GM21381 (cell line): Measurements from ENCODE around the gene KCTD12.
A peak's percentile ranks its signal among the peaks of the same experiment; 100 is the strongest.
"Not testable (repeated sequence)": the region's sequence is repeated elsewhere in the genome, so short reads cannot be mapped to it uniquely, and the experiment has no call there.

Experiments
- ATAC-seq: cut with Tn5 transposase; IDR thresholded peaks from one replicate; pipeline ENCODE4 v1.9.1; 2021; ENCODE audit warnings: mild to moderate bottlenecking, moderate library complexity; ENCODE audit not compliant: unreplicated experiment

Gene KCTD12

DNA sequence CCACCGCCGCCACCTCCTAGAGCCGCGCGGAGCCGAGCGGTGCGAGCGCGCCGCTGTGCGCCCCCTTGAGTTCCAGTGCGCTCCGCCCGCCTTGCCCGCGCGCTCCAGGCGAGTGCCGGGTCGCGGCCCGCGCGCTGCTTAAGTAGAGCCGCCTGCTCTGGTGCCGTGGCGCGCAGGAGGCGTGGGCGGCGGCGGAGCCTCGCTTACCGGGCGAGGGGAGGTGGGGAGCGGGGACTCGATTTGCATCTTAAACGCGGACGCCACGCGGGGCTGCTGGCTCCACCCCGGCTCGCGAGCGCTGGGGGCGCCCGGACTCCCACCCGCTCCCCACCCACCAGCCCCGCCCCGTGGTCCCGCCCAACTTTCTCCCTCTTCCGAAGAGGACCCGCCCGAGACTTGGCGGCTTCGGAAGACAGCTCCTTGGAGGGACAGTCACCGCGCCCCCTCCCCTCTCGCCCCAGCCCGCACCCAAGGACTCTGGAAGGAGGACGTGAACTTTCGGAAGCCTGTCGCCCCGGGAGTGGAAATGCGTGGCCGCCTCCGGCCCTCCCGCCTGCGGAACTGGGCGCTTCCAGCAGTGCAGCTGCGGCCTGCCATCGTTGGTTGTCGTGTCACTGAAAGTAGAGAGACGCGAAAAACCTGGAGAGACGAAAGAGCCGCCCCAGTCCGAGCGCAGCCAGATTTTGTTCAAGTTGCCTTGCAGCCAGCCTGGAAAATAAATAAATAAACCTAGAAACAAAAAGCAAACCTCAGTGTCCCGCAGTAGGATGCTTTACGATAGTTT is at the start of gene KCTD12:
KCTD12 (minus strand) TSS at position 114 of the 784 bp plus-strand sequence. CDS start 257 bp downstream, outside the sequence.
- ATAC-seq: peak; percentile 65

GRCh38 chr13:76934671-76935070 is 48.5 kb upstream of the KCTD12 start:
- no peak for ATAC-seq

DNA sequence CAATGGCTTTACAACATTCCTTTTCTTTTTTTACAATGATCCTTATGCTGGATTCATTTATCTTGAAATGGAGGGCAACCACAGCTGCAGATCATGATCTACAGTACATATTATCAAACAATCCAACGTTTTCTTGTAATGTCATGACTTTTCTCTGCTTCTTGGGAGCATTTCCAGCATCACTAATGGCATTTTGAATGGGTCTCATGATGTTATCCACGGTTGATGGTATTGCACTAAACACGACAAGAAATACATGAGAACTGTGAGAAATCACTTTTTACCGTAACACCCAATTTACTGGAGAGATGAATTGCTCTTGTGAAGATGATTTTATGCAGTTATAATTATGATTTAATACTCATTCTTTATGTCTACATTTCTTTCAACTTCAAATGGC is 45.9 kb upstream of the KCTD12 start:
- no peak for ATAC-seq

- no peak for ATAC-seq
Measured at GRCh38 chr13:76929851-76930374, 43.7 kb upstream of the KCTD12 start.

GRCh38 chr13:76929320-76929719 is 43.1 kb upstream of the KCTD12 start:
- no peak for ATAC-seq

DNA sequence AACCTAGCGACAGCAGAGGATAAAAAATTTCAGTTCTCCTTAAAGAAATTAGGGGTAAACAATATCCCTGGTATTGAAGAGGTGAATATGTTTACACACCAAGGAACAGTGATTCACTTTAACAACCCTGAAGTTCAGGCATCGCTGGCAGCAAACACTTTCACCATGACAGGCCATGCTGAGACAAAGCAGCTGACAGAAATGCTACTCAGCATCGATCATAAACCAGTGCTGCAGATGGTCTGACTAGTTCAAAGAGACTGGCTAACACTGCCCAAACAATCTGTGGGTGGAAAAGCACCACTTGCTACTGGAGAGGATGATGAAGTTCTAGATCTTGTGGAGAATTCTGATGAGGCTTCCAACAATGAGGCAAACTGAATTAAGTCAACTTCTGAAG is 42.3 kb upstream of the KCTD12 start:
- ATAC-seq: no peak

DNA sequence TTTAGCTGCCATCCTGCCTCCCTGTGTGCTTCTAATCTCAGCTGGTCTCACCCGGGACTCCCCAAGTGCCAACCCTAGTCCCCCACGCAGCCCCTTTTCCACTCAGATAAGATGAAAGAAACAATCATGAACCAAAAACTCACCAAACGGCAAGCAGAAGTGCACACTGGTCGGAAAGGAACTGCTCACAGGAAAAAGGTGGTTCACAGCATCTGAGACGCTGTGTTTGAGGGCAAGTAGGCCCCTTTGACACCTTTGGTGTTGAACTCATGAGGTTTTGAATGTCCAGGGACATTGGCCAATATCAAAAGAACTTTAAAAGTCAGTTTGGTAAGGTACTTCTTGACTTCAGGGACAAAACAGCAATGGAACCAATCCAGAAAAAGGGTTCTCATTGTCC is 41.8 kb upstream of the KCTD12 start:
- no peak for ATAC-seq

- ATAC-seq: no peak
Measured at GRCh38 chr13:76925115-76925514, 38.9 kb upstream of the KCTD12 start.

GRCh38 chr13:76921516-76921915 is 35.3 kb upstream of the KCTD12 start:
- ATAC-seq: no peak

GRCh38 chr13:76917755-76918481 is 31.7 kb upstream of the KCTD12 start:
- ATAC-seq: not testable (repeated sequence)

DNA sequence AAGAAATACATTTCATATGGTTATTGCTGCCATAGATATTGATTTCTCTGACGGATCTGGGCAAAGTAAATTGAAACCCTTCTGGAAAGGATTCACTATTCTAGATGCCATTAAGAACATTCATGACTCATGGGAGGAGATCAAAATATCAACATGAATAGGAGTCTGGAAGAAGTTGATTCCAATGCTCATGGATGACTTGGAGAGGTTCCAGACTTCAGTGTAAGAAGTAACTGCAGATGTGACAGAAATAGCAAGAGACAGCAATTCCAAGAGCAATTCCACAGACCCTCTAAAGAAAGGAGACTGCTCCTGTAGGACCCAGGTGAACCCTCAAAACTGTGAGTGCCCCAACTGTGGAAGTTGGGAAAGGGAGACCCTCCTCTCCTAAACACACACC is 30.9 kb upstream of the KCTD12 start:
- ATAC-seq: no peak

DNA sequence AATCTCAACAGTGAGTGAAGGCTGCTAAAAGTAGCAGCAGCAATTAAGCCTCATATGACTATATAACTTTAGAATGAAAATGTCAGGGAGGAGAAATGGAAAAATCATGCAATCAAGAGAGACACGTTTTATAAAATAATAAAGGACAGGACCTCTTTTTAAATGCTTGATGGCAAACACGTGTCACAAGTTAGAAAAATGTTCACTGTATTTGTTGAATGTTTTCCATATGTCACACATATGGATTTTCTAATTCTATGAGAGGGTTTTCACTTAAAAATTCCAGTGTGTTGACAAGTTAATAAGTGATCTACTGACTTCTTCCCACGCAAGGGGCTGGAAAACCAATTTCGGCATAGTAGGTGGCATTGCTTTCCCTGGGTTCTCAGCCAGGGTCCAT is 27.7 kb upstream of the KCTD12 start:
- no peak for ATAC-seq

DNA sequence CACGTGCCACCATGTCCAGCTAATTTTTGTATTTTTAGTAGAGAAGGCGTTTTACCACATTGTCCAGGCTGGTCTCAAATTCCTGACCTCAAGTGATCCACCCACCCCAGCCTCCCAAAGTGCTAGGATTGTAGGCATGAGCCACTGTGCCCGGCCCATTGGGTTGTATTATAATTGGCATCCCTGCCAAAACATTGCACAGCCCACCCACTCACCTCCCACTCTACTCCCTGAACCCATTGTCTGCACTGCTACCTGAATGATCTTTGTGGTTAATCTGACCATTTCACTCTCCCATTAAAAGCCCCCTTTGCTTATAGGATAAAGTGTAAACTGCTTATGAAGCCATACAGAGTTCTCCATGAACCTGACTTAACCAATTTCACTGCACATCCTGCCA is 26.3 kb upstream of the KCTD12 start:
- ATAC-seq: no peak

DNA sequence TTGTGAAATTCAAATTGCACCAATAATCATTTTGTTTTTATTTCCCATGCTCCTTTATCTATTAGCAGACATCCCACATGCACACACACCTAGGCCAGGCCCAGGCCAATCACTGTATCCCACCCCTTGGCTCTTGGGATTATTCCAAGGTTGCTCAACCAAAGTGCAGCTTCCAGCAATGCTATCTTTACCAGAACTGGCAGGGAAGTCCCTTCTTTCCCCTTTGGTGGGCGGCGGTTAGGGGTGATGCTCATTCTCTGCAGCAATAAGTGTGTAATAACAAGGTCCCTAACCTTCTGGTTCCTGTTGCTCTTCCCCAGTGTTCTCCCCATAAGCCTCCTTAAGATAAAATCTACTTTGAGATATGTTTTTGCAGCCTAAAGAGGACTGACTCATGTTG is 18.3 kb upstream of the KCTD12 start:
- no peak for ATAC-seq

GRCh38 chr13:76903544-76904162 is 17.4 kb upstream of the KCTD12 start:
- peak; percentile 95 for ATAC-seq

GRCh38 chr13:76899066-76899465 is 12.9 kb upstream of the KCTD12 start:
- ATAC-seq: not testable (repeated sequence)

GRCh38 chr13:76897171-76897570 is 11.0 kb upstream of the KCTD12 start:
- ATAC-seq: not testable (repeated sequence)

GRCh38 chr13:76894401-76895110 is 8.4 kb upstream of the KCTD12 start:
- peak; percentile 49 for ATAC-seq

- ATAC-seq: no peak
Measured at GRCh38 chr13:76892488-76892887, 6.3 kb upstream of the KCTD12 start.

DNA sequence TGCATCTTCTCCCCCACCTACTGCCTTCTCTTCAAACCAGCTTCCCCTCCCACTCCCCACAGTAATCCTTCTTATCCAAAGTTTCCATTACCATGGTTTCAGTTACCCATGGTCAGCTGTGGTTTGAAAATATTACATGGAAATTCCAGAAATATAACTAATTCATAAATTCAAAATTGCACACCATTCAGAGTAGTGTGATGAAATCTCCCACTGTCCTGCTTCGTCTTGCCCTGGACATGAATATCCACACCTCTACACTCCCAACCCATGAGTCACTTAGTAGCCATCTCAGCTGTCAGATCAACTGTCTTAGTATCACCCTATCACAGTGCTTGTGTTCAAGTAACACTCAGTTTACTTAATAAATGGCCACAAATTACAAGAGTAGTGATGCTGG is 3.8 kb upstream of the KCTD12 start:
- ATAC-seq: no peak

- ATAC-seq: no peak
Measured at GRCh38 chr13:76889254-76889653, 3.0 kb upstream of the KCTD12 start.
